GM10266 (cell line): Measurements from ENCODE around the gene GLI1.
"Not testable (repeated sequence)": the region's sequence is repeated elsewhere in the genome, so short reads cannot be mapped to it uniquely, and the experiment has no call there.

Source experiments
- DNase-seq: peaks from one replicate; pipeline ENCODE4 v3.0.0; 2012; ENCODE audit errors: extremely low spot score
- TF ChIP-seq, protein P1 (sequence below): IDR thresholded peaks from 2 replicates; pipeline ENCODE4 v1.5.1; 2012; ENCODE audit warnings: mild to moderate bottlenecking, low read depth; ENCODE audit not compliant: control insufficient read depth, insufficient read depth; ENCODE audit errors: missing control alignments

Gene GLI1

DNA sequence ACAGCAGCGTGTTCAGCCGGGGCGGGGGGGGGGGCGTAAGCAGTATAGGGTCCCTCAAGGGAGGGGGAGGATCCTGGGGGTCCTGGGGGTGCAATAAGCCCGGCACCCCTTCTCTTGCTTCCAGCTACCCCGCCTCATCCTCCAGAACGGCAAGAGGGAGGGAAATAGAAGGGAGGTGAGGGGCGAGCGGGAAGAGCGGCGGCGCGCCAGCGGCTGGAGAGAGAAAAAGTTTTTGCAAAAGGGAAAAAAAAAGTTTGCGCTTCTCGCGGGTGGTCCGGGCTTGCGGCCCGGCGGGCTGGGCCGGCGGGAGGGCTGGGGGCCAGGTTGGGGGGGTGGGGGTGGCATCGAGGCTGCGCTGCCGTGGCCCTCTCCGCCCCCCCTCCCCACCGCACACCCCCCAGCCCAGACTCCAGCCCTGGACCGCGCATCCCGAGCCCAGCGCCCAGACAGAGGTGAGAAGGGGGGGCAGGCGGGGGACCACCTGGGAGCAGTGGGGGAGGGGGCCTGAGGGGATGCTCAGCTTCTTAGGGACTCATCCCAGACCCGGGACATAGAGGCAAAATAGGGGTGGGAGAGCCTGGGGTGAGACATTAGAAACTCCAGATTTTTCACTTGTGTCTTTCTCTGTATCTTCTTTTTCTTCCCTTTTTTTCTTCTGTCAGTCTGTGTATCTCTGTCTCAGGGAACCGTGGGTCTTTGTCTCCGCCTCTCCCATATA, at the start of gene GLI1:
GLI1 (plus strand) TSS at position 36 of the 718 bp plus-strand sequence. CDS start 3,907 bp downstream, outside the sequence.
- peak; percentile 73 for DNase-seq

DNA sequence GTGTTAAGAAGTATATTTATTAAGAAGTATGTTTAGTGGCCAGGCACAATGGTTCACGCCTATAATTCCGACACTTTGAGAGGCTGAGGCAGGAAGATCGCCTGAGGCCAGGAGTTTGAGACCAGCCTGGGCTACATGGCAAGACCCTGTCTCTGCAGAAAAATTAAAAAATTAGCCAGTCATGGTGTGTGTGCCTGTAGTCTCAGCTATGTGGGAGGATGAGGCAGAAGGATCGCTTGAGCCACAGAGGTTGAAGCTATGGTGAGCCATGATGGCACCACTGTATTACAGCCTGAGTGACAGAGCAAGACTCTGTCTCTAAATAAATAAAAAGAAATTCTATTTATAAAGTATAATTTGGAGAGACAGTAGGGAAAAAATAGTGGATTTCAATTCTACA, 49.1 kb upstream of the GLI1 start:
- TF ChIP-seq, protein P1, sequence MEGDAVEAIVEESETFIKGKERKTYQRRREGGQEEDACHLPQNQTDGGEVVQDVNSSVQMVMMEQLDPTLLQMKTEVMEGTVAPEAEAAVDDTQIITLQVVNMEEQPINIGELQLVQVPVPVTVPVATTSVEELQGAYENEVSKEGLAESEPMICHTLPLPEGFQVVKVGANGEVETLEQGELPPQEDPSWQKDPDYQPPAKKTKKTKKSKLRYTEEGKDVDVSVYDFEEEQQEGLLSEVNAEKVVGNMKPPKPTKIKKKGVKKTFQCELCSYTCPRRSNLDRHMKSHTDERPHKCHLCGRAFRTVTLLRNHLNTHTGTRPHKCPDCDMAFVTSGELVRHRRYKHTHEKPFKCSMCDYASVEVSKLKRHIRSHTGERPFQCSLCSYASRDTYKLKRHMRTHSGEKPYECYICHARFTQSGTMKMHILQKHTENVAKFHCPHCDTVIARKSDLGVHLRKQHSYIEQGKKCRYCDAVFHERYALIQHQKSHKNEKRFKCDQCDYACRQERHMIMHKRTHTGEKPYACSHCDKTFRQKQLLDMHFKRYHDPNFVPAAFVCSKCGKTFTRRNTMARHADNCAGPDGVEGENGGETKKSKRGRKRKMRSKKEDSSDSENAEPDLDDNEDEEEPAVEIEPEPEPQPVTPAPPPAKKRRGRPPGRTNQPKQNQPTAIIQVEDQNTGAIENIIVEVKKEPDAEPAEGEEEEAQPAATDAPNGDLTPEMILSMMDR = no peak
- DNase-seq = no peak

More for the DNA sequence above, at the start of gene GLI1:
- TF ChIP-seq, protein P1 = no peak

DNA sequence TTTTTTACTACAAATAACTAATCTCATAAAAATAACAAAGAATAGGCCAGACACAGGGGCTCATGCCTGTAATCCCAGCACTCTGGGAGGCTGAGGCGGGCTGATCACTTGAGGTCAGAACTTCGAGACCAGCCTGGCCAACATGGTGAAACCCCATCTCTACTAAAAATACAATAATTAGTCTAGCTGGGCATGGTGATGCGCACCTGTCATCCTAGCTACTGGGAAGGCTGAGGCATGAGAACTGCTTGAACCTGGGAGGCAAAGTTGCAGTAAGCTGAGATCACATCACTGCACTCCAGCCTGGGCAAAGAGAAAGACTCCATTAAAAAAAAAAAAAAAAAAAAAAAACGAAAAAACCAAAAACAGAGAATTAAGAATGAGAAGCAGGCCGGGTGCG, 45.4 kb upstream of the GLI1 start:
- not testable (repeated sequence) for DNase-seq

DNA sequence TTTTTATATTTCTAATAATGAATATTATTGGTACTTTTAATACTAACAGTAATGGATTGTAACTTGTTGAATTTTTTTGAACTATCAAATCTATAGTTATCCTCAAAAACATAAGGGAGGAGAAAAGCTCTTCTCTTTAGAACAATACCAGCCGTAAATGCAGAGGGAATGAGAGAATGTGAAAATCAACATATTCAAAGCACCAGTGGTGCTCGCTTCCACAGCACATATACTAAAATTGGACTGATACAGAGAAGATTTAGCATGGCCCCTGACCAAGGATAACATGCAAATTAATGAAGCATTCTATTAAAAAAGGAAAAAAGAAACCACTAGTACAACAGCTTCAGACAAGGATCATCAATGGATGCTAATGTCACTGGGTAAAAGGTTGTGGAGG, 44.5 kb upstream of the GLI1 start:
- TF ChIP-seq, protein P1 = no peak
- DNase-seq = no peak

DNA sequence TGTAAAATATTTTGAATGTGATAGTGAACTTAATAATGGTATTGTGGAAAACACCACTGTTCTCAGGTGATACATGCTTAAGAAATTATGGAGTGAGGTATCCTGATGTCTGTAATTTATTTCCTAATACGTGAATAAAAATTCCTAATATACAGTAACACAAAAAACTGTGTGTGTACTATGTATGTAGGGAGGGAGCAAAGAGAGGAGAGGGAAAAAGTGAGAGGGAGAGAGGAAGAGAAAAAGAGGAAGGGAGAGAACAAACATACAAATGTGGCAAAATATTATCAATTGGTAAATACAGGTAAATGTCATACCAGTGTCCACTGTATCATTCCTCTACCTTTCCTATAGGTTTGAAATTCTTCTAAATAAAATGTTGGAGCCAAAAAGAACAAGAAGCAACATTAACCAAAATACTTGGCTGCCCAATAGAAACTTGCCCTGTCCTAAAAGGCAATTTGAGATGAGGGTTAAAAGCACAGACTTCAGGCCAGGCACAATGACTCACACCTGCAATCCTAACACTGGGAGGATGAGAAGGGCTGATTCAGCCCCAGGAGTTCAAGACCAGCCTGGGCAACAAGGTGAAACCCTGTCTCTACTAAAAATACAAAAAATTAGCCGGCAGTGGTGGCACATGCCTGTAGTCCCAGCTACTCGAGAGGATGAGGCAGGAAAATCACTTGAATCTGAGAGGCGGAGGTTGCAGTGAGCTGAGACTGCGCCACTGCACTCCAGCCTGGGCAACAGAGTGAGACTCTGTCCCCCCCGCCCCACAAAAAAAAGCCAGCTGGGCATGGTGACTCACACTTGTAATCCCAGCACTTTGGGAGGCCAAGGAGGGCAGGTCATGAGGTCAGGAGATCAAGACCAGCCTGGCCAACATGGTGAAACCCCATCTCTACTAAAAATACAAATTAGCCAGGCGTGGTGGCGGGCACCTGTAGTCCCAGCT, 43.3 kb upstream of the GLI1 start:
- no peak for DNase-seq
- TF ChIP-seq, protein P1 = no peak

DNA sequence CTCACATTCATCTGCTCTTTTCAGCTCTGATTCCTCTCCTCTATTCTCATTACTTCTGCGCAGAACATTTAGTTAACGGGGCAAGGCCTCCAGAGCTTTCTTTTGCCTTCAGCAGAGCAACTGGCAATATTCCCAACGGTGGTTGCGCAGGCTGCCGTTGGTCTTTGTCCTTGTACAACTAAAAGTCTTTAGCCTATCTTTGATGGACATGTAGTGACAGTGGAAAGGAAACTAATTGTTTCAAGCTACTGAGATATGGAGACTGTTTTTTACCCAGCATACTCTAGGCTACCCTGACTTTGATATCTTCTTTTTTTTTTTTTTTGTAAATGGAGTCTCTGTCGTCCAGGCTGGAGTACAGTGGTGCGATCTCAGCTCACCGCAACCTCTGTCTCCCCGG, 41.3 kb upstream of the GLI1 start:
- no peak for DNase-seq
- TF ChIP-seq, protein P1 = no peak

DNA sequence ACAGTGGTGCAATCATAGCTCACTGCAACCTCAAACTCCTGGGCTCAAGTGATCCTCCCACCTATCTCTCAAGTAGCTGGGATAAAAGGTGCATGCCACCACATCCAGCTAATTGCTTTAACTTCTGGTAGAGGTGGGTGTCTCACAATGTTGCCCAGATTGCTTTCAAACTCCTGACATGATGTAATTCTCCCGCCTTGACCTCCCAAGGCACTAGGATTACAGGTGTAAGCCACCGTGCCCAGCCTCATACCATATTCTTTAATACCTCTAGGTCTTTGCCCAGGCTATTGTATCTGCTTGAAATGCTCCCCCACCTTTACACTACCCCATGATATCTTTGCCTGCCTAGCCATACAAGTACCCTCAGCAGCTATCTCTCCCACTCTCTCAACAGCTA, 40.1 kb upstream of the GLI1 start:
- DNase-seq = no peak
- TF ChIP-seq, protein P1 = no peak
